ENCODE measurements around the gene LIN52. TPM values are rescaled to one million over a fixed set of nuclear protein-coding genes. Genes with fewer than 3 reads are reported as not detected.

The LIN52 gene
- total and polyA plus RNA-seq, 9 of the 15 experiments (the other 6 are each of a cell fraction or from before 2014, with no cell fraction given) = 4.6 to 11.8 (median 9.2) TPM

- TF ChIP-seq STAT6 (CRISPR knock-in tag; IDR thresholded peaks at IDR 0.05) = no peak
- no peak for TF ChIP-seq ZFP36 (IDR thresholded peaks at IDR 0.05; ENCODE audit: low read depth, low read length, partially characterized antibody)
- no peak for TF ChIP-seq ARID2 (IDR thresholded peaks at IDR 0.05)
- no peak for TF ChIP-seq HDAC1 (IDR thresholded peaks at IDR 0.05)
- TF ChIP-seq E2F3 (CRISPR knock-in tag; IDR thresholded peaks at IDR 0.05) = no peak
- TF ChIP-seq FOXO4 (CRISPR knock-in tag; IDR thresholded peaks at IDR 0.05) = no peak
- no peak for TF ChIP-seq CCNT2 (IDR thresholded peaks at IDR 0.05; ENCODE audit: borderline replicate concordance, extremely low read depth, insufficient read length, low read depth, low read length)
- no peak for TF ChIP-seq ARID1B (IDR thresholded peaks at IDR 0.05)
- TF ChIP-seq FOXK1 (CRISPR knock-in tag; IDR thresholded peaks at IDR 0.05; ENCODE audit: borderline replicate concordance) = no peak
- no peak for TF ChIP-seq RBM39 (optimal IDR thresholded peaks at IDR 0.05; ENCODE audit: low read depth, low read length)
- no peak for TF ChIP-seq THAP12 (CRISPR knock-in tag; IDR thresholded peaks at IDR 0.05)
- no peak for TF ChIP-seq XRCC5 (IDR thresholded peaks at IDR 0.05; ENCODE audit: low read depth, low read length)
Observed at GRCh38 chr14:74190927-74191575, 106.3 kb downstream of the LIN52 start (continued).
